HG03575 (cell line): ENCODE results near the gene NPR2.

ENCODE experiments used
- ATAC-seq: cut with Tn5 transposase; IDR thresholded peaks from one replicate; pipeline ENCODE4 v1.9.1; 2021; ENCODE audit not compliant: unreplicated experiment, insufficient number of reproducible peaks, low FRiP score; ENCODE audit errors: extremely low read depth

Gene NPR2

DNA sequence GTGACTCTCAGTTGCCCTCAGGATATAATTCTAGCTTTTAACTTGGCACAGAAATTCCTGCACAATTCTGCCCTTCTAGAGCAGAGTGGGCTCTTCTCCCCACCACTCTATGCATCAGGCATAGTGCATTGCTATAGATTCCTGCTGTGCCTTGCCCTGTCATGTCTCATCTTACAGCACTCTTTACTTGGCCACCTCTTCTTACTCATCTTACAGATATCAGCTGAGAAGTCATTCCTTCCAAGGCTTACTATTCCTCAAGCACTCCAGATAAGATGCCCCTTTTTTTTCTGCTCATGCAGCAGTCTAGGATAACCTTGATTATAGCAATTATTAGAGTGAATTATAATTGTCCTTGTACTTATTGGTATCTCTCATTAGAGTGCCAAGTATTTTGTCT is 31.5 kb downstream of the NPR2 start:
- ATAC-seq: no peak

DNA sequence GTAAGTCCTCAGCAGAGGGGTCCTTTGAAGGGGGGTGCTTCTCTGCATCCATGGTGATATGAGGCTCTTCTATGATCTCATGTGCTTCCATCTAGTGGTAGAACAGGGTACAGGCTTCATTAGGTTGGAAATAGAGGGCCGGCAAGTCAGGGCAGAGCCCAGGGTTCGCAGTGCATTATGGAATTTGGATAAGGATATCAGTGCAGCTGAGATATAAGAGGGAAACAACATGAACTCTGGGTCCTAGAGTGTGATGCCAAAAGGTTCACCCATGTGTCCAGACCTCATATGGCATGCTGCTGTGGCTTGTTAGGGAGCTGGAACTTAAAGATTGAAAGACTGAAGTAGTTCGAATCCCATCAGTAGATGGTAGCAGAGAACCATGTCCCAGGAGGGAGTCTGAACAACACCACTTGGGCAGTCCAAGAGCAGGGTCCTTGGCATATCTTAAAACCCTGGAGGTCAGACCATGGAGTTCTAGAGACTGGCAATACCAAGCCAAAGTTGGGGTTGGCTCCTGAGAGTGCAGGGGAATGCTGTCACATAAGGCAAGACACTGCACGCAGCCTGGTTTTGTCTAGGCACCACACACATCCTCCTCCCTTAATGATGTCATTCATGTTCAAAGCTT is 34.8 kb downstream of the NPR2 start:
- no peak for ATAC-seq

GRCh38 chr9:35827486-35827885 is 36.1 kb downstream of the NPR2 start:
- no peak for ATAC-seq

- ATAC-seq: no peak
These were observed 37.3 kb downstream of the NPR2 start, which contains the start of gene FAM221B for GRCh38 chr9:35828716-35829083. FAM221B (minus strand) TSS chr9:35828732; CDS start chr9:35826161, 2,571 bp downstream.

- no peak for ATAC-seq
These were observed 37.8 kb downstream of the NPR2 start, which contains the start of gene TMEM8B for GRCh38 chr9:35829084-35829763. TMEM8B (plus strand) TSS chr9:35829228; CDS start chr9:35829448, 220 bp downstream.

DNA sequence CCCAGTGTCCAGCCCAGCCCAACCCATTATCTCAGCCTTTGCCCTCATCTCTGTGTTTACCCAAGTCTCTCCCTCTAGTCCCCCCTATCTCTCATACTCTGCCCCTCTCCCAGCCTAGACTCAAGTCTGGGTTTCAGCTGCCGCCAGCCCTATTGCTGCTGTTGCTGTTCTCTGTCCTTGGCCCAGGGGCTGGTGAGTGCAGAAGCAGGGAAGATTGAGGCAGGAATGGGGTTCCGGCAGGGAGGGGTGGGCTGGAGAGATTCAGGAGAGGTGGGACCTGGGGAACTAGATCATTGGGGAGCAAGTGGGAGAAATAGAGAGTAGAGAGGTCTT is 38.3 kb downstream of the NPR2 start:
- ATAC-seq: no peak

- no peak for ATAC-seq
These were observed 39.6 kb downstream of the NPR2 start for GRCh38 chr9:35831040-35831439.

DNA sequence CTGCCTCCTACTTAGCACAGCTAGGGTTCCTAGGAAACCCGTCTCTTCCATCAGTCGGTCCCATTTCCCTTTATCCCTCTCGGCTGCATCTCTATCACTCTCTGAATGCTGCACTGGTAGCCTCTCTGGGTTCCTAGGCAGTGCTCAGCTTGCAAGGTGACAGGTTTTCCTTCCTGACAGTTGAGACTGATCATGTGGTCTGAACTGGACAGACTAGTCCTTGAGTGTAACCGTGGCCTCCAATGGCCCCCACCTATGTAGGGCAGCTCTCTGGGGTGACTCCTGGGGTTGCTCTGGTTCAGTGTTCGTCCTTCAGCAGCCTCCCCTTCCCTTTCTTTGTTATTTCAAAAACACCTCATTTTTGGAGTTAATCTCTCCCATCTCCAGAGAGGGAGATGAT is 41.4 kb downstream of the NPR2 start:
- no peak for ATAC-seq

DNA sequence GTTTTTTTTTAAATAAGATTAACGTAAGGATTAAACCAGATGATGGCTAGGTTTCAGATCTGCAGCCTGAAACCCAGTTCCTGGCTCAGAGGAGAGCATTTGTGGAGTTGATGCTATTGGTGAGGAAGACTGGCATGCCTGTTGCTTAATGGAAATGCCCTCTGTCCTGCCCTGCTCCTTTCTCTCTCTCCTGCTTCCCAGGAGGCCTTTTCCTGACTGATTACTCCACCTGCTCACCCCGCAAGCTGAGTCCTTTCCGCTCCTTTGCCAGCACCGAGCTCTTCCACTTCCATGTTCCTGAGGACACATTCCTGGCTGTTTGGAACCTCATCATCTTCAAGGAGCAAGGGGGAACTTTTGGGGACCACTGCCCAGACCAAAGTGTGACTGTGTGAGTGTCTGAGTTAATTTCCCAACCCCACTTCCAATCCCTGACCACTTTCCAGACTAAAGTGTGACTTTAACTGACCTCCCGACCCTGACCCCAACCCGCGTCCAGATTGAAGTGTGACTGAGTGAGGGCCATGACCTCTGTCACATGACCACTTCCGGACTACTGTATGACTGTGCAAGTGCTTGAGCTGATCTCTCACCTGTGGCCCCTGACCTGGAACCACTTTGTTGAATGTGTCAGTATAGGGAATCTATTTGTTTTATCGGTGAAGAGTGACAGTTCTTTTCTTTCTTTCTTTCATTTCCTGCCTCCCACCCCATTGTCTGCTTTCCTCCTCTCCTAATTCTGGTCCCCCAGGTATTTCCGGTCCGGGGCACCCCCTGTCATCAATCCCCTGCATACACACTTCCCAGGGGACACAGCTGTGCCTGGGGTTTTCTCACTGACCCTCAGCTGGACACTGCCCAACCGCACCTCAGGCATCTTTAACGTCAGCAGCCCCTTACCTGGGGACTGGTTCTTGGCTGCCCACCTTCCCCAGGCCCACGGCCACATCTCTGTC is 43.1 kb downstream of the NPR2 start:
- no peak for ATAC-seq

- no peak for ATAC-seq
These were observed 43.8 kb downstream of the NPR2 start for GRCh38 chr9:35835216-35835632.

GRCh38 chr9:35835766-35836165 is 44.4 kb downstream of the NPR2 start:
- ATAC-seq: no peak

DNA sequence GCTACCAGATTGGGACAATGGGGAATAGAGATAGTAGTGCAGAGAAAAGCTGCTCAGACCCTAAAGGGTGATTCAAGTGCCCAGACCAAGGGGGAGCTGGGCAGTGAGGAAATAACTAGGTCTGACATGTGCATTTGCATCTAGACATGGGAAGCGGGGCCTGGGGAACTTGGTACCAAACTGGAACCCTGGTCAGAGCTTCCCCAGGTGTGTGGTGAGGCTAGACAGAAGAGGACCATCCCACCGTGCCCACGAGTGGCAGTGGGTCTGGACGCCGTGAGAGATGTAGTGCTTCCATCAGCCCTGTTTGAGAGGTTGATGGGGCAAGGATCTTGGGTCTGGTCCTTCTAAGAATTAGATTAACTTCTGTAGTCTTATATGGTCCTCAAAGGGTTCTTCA is 45.2 kb downstream of the NPR2 start:
- no peak for ATAC-seq

GRCh38 chr9:35839926-35840325 is 48.5 kb downstream of the NPR2 start:
- no peak for ATAC-seq

- ATAC-seq: no peak
These were observed 49.7 kb downstream of the NPR2 start for GRCh38 chr9:35840881-35841644.

- no peak for ATAC-seq
These were observed 50.2 kb downstream of the NPR2 start for GRCh38 chr9:35841645-35841900.

DNA sequence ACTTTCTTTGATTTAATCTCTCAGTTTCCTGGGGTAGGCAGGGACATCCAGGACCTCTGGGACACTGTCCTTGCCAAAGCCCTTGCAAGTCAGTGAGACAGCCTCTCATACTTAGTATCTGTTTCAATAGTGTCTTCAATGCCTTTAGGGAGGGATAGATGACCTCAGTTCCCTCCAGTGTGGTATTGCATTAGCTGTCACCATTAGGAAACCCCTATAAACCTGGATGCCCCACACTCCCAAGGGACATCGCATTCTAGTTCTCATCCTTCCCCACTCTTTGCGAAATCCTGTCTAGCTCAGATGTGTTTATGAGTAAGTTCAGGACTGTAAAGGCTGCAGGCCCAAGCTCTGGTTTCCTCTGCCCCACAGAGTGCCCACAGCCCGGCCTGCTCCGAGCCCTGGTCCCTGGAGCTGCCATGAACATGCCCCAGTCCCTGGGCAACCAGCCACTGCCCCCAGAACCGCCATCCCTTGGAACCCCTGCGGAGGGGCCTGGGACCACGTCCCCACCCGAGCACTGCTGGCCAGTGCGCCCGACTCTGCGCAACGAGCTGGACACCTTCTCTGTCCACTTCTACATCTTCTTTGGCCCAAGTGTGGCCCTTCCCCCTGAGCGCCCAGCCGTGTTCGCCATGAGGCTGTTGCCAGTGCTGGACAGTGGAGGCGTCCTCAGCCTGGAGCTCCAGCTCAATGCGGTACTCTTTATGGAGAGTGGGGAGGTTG is 50.8 kb downstream of the NPR2 start:
- ATAC-seq: no peak

DNA sequence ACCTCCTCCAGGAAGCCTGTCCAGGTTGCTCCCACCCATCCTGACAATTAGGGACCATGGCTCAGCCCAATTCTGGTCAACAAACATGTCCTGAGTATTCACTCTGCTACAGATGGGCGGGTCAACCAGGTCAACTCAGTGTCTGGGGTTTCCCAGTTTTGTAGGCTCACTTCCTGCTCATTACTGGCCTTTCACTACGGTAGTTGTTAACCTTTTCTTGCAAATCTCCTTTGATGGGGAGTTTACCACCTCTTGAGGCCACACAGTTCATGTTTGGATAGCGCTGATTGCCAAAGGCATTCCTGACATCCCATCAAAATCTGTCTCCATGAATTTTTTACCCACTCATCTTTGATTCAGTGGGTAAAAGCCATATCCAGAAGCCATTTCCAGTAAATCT is 51.4 kb downstream of the NPR2 start:
- ATAC-seq: no peak

GRCh38 chr9:35844628-35845270 is 53.4 kb downstream of the NPR2 start:
- ATAC-seq: no peak
